GM23338 (cell line): Measurements from ENCODE around the gene MANEA.

Experiments
- EZH2 ChIP-seq: fragments of 200-600 bp; sonication (generic); IDR thresholded peaks from one replicate; pipeline ENCODE4 v1.8.0; 2017; ENCODE audit warnings: antibody characterized with exemption, mild to moderate bottlenecking, low read depth; ENCODE audit not compliant: unreplicated experiment
- EZH2phosphoT487 ChIP-seq: fragments of 200-600 bp; sonication (generic); IDR thresholded peaks from one replicate; pipeline ENCODE4 v1.8.1; 2018; ENCODE audit warnings: antibody characterized with exemption; ENCODE audit not compliant: unreplicated experiment
- REST ChIP-seq: IDR thresholded peaks from one replicate; pipeline ENCODE4 v1.6.1; 2018; ENCODE audit warnings: antibody characterized with exemption; ENCODE audit not compliant: unreplicated experiment
- TF ChIP-seq, protein P1 (sequence below), 2 experiments: fragments of 200-600 bp in 1 of 2; sonication (generic) in 1 of 2; conservative IDR thresholded peaks; 2 replicates each; pipeline versions ENCODE4 v1.5.1 to v1.6.1; 2016 to 2017; ENCODE audit warnings: antibody characterized with exemption in 2 of 2, low read depth in 2 of 2, mild to moderate bottlenecking in 2 of 2, moderate library complexity in 1 of 2

DNA sequence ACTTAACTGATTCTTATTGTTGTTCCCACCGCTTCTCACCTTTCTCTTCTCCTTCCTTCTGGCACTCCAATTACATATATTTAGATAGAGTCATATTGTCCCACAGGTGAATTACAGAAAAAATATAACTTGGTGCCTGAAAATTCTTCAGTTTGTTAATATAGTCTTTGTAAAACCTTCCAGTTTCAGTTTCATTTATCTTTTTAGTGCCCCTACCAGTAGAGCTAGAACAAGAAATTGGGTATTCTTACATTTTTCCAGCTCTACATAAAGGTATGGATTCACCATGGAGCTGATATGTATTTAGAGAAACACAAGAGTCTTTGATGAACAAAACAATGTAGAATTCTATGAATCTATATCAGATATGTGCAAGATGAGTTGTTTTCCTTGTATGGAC is 10.7 kb downstream of the MANEA start:
- TF ChIP-seq EZH2phosphoT487 (no peak), REST (no peak), EZH2 (no peak)
- TF ChIP-seq, protein P1, sequence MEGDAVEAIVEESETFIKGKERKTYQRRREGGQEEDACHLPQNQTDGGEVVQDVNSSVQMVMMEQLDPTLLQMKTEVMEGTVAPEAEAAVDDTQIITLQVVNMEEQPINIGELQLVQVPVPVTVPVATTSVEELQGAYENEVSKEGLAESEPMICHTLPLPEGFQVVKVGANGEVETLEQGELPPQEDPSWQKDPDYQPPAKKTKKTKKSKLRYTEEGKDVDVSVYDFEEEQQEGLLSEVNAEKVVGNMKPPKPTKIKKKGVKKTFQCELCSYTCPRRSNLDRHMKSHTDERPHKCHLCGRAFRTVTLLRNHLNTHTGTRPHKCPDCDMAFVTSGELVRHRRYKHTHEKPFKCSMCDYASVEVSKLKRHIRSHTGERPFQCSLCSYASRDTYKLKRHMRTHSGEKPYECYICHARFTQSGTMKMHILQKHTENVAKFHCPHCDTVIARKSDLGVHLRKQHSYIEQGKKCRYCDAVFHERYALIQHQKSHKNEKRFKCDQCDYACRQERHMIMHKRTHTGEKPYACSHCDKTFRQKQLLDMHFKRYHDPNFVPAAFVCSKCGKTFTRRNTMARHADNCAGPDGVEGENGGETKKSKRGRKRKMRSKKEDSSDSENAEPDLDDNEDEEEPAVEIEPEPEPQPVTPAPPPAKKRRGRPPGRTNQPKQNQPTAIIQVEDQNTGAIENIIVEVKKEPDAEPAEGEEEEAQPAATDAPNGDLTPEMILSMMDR (conservative IDR thresholded peaks at IDR 0.05; ENCODE audit: low read depth in 2 of 2) = no peak
